Measurements from ENCODE around the gene CPA2.

Gene CPA2

GRCh38 chr7:130288168-130288567 is 21.5 kb downstream of the CPA2 start:
- no peak for DNase-seq

- DNase-seq, result no peak
These were observed 22.2 kb downstream of the CPA2 start for GRCh38 chr7:130288829-130289228.

- no peak for DNase-seq
These were observed 22.8 kb downstream of the CPA2 start for GRCh38 chr7:130289478-130289877.

GRCh38 chr7:130290745-130291144 is 24.1 kb downstream of the CPA2 start:
- DNase-seq, result no peak

- DNase-seq, result no peak
These were observed 26.1 kb downstream of the CPA2 start, which contains the start of gene CPA4 for GRCh38 chr7:130292682-130293257. Gene CPA4 (plus strand): TSS chr7:130293161. CDS start chr7:130293181, 20 bp downstream.

- no peak for DNase-seq
These were observed 26.9 kb downstream of the CPA2 start for GRCh38 chr7:130293521-130293920.

GRCh38 chr7:130294314-130294713 is 27.7 kb downstream of the CPA2 start:
- DNase-seq, result no peak

GRCh38 chr7:130296221-130296951 is 29.7 kb downstream of the CPA2 start:
- DNase-seq, result no peak

- no peak for DNase-seq
These were observed 31.2 kb downstream of the CPA2 start for GRCh38 chr7:130297628-130298543.

GRCh38 chr7:130298544-130299326 is 32.1 kb downstream of the CPA2 start:
- DNase-seq, result no peak

GRCh38 chr7:130299866-130300265 is 33.2 kb downstream of the CPA2 start:
- no peak for DNase-seq

- DNase-seq, result no peak
These were observed 34.9 kb downstream of the CPA2 start for GRCh38 chr7:130301501-130302020.

- no peak for DNase-seq
These were observed 36.0 kb downstream of the CPA2 start for GRCh38 chr7:130302649-130303048.

GRCh38 chr7:130303127-130303526 is 36.5 kb downstream of the CPA2 start:
- no peak for DNase-seq

GRCh38 chr7:130303551-130303950 is 36.9 kb downstream of the CPA2 start:
- DNase-seq, result no peak

- no peak for DNase-seq
These were observed 37.3 kb downstream of the CPA2 start for GRCh38 chr7:130303982-130304381.

- DNase-seq, result no peak
These were observed 38.2 kb downstream of the CPA2 start for GRCh38 chr7:130304878-130305277.

GRCh38 chr7:130305433-130306042 is 38.9 kb downstream of the CPA2 start:
- no peak for DNase-seq

- no peak for DNase-seq
These were observed 43.3 kb downstream of the CPA2 start for GRCh38 chr7:130309986-130310385.

GRCh38 chr7:130314305-130314704 is 47.6 kb downstream of the CPA2 start:
- no peak for DNase-seq

- DNase-seq, result no peak
These were observed 52.9 kb downstream of the CPA2 start for GRCh38 chr7:130319541-130319940.

Data from activated CD4-positive, alpha-beta T cell treated with anti-CD3 and anti-CD28 coated beads, Interleukin-2, amount 50 U/mL, for 16 hours (primary cell).